Esophagus muscularis mucosa (tissue), 4 donors: Measurements from ENCODE around the gene SAXO1. TPM values are rescaled to one million over a fixed set of nuclear protein-coding genes. Genes with fewer than 3 reads are reported as not detected.

Experiments
- DNase-seq: peaks from one replicate; pipeline ENCODE4 v3.0.0-alpha.2; 2017; ENCODE audit errors: extremely low spot score
- H3K27ac ChIP-seq, 4 donors: fragments of 200-600 bp; sonication (generic); replicated peaks in 1 of 4; 1 replicate in 3 of 4; 2 replicates in 1 of 4; pipeline ENCODE4 v1.5.1; 2016 to 2019; ENCODE audit warnings: mild to moderate bottlenecking in 1 of 4
- H3K27me3 ChIP-seq, 4 donors: fragments of 200-600 bp; sonication (generic); one replicate each; pipeline versions ENCODE4 v1.5.1 to v1.6.0; 2016 to 2019
- H3K36me3 ChIP-seq, 4 donors: fragments of 200-600 bp; sonication (generic); one replicate each; pipeline ENCODE4 v1.5.1; 2016 to 2019
- H3K4me1 ChIP-seq, 4 donors: fragments of 200-600 bp; sonication (generic); one replicate each; pipeline ENCODE4 v1.5.1; 2016 to 2019
- H3K4me3 ChIP-seq, 4 donors: fragments of 200-600 bp; sonication (generic); 1 replicate in 2 of 4; 2 replicates in 2 of 4; pipeline ENCODE4 v1.5.1; 2016 to 2019; ENCODE audit warnings: mild to moderate bottlenecking in 4 of 4, moderate library complexity in 1 of 4
- H3K9me3 ChIP-seq, 4 donors: fragments of 200-600 bp; sonication (generic); 1 replicate in 3 of 4; 2 replicates in 1 of 4; pipeline ENCODE4 v1.5.1; 2016 to 2019
- EP300 ChIP-seq: sonication (generic); formaldehyde crosslinking; IDR thresholded peaks from one replicate; pipeline ENCODE4 v1.6.1; 2017; ENCODE audit warnings: antibody characterized with exemption
- POLR2A ChIP-seq: fragments of 450-650 bp; IDR thresholded peaks from one replicate; pipeline ENCODE4 v1.6.1; 2017; ENCODE audit warnings: antibody characterized with exemption, moderate library complexity, mild to moderate bottlenecking, low read depth
- POLR2AphosphoS5 ChIP-seq, 2 donors: sonication (generic); formaldehyde crosslinking; IDR thresholded peaks; one replicate each; pipeline ENCODE4 v1.6.1; 2017; ENCODE audit warnings: antibody characterized with exemption in 2 of 2
- WGBS: methylation state at CpG from one replicate; pipeline ENCODE4 v1.1.5; 2018; 5-methylcytosine and 5-hydroxymethylcytosine counted together
- intact Hi-C: fragments of 100-400 bp; cut with DNase I; formaldehyde crosslinking; loops from one replicate; pipeline ENCODE4 v1.15.1; 2023
- total RNA-seq, 4 donors: library from RNA; depleted of rRNA; stranded (reverse); fragments of >200 nt; gene quantifications; one replicate each; pipeline versions ENCODE4 v1.1.0 to v1.2.1, GENCODE V29; 2016
- TF ChIP-seq, protein P1 (sequence below), 3 experiments: fragments of 200-600 bp in 2 of 3; fragments of 450-650 bp in 1 of 3; sonication (generic) in 2 of 3; IDR thresholded peaks; one replicate each; pipeline ENCODE4 v1.5.1; 2017 to 2019; ENCODE audit warnings: antibody characterized with exemption in 3 of 3, mild to moderate bottlenecking in 2 of 3, moderate library complexity in 1 of 3

The SAXO1 gene
- total RNA-seq, 4 donors from 2014 or later: 0.11 to 0.17 TPM; not detected in 2

DNA sequence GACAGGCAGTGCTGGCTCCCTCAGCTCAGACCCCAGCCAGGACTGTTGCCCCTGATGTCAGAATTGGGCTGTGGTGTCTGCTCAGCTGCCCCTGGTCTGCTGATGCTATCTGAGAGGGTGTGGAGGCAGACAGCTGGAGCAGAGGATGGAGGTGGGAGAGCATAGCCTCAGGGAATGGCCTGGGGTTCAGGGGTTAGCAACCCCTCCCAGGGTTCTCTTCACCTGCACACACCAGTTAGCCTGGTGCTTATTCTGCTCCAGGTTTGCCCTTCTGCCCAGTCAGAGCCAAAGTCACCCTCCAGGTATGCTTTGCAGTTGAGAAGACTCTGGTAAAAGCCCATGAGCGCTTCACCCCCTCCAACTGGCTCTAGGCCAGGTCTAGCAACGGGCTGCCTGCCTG, 109.8 kb downstream of the SAXO1 start:
- H3K4me1 ChIP-seq: peaks cover 14 to 35% (median 31%) of the 10 kb centered on the region in 4 donors
- no peak overlapping the region for H3K4me3 ChIP-seq
- H3K27ac ChIP-seq: no peak overlapping the region
- intact Hi-C loops: no loop called here
- no peaks in the 10 kb centered on the region for H3K36me3 ChIP-seq
- no peaks in the 10 kb centered on the region for H3K9me3 ChIP-seq
- peak; percentile 57 for DNase-seq
- H3K27me3 ChIP-seq: no peaks in the 10 kb centered on the region
- TF ChIP-seq POLR2AphosphoS5 (IDR thresholded peaks at IDR 0.05) (no peak), EP300 (no peak), POLR2A (no peak)
- TF ChIP-seq, protein P1, sequence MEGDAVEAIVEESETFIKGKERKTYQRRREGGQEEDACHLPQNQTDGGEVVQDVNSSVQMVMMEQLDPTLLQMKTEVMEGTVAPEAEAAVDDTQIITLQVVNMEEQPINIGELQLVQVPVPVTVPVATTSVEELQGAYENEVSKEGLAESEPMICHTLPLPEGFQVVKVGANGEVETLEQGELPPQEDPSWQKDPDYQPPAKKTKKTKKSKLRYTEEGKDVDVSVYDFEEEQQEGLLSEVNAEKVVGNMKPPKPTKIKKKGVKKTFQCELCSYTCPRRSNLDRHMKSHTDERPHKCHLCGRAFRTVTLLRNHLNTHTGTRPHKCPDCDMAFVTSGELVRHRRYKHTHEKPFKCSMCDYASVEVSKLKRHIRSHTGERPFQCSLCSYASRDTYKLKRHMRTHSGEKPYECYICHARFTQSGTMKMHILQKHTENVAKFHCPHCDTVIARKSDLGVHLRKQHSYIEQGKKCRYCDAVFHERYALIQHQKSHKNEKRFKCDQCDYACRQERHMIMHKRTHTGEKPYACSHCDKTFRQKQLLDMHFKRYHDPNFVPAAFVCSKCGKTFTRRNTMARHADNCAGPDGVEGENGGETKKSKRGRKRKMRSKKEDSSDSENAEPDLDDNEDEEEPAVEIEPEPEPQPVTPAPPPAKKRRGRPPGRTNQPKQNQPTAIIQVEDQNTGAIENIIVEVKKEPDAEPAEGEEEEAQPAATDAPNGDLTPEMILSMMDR (IDR thresholded peaks at IDR 0.05): no peak
- WGBS: 43% methylated on average over 2 of the region's 2 CpGs

DNA sequence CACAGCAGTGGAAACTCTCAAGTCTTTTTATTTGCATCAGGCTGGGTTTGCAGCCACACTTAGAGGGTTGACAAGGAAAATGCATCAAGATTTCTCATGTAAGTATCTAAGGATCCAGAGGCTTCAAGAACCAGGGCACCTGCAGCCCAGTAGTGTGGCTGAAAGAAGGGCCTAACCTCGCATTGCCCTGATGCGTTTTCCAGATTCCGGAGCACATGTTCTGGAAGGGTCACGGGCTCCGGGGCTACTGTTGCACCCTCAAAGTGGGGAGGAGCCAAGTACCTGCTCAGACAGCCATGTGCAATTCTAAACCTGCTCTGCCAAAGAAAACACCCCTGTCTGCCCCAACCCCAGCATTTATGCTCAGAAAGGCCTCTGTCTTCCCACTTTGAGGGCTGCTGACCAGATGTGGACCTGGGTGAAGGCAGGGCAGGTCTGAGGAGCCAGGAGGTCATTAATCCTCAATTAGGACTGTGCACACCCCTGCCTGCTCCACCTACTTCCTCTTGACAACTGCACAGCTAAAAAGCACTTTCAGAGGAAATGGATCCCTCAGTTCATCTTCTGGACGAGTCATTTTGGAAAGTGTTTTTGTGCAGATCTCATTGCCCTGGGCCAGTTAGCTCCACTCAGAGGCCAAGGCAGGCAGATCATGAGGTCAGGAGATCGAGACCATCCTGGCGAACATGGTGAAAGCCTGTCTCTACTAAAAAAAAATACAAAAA, 110.7 kb downstream of the SAXO1 start:
- no peaks in the 10 kb centered on the region for H3K9me3 ChIP-seq
- TF ChIP-seq POLR2A (no peak), POLR2AphosphoS5 (IDR thresholded peaks at IDR 0.05) (no peak), EP300 (no peak)
- TF ChIP-seq, protein P1 (IDR thresholded peaks at IDR 0.05): no peak
- 83% methylated on average over 8 of the region's 8 CpGs for WGBS
- peak; percentile 90 for DNase-seq
- H3K4me1 ChIP-seq: peaks cover 14 to 35% (median 31%) of the 10 kb centered on the region in 4 donors
- peak overlapping the region in 2 of 4 donors; percentile 12 to 36 for H3K27ac ChIP-seq
- H3K4me3 ChIP-seq: no peak overlapping the region
- H3K27me3 ChIP-seq: no peaks in the 10 kb centered on the region
- intact Hi-C loops: no loop called here
- H3K36me3 ChIP-seq: no peaks in the 10 kb centered on the region

DNA sequence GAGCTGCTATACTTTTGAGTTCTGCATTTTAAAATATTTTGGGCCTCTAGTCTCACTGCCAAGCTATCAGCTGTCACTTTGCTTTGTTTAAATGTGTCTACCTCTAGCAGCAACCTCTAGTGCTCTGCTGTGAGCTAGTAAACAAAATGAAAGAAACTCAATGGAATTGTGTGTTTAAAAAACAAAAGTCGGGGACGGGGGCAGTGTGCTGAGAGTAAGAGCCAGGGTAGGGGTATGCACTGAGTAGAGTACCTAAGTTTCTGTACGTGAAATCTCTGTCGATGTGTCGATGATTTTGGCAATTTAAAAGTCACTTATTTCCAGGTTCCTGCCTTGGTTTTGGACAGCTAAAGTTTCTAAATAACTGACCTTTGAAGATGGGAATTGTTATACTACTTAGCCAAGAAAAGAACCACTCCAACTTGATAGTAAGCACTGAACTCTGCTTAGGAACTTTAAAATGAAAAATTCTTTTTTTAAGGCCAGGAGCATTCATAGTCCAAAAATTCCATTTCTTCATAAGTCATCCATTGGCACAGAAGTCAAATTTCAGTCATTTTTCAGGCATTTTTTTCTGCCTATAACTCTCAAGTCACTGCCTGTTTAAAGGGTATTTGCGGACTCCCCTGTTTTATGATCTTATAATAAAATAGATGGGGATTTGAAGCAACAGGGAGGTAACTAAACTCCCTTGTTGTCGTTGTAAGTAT, 111.5 kb downstream of the SAXO1 start:
- intact Hi-C loops: no loop called here
- peak; percentile 68 for DNase-seq
- Histone ChIP-seq H3K9me3 (no peaks in the 10 kb centered on the region), H3K36me3 (no peaks in the 10 kb centered on the region), H3K27me3 (no peaks in the 10 kb centered on the region), H3K4me1 (peaks cover 14 to 35% (median 31%) of the 10 kb centered on the region in 4 donors), H3K27ac (peak overlapping the region in 3 of 4 donors; percentile 12 to 57 (median 36)), H3K4me3 (no peak overlapping the region)
- WGBS: 57% methylated on average over 7 of the region's 7 CpGs
- TF ChIP-seq EP300 (no peak), POLR2AphosphoS5 (IDR thresholded peaks at IDR 0.05) (no peak), POLR2A (no peak)
- TF ChIP-seq, protein P1 (IDR thresholded peaks at IDR 0.05): no peak

DNA sequence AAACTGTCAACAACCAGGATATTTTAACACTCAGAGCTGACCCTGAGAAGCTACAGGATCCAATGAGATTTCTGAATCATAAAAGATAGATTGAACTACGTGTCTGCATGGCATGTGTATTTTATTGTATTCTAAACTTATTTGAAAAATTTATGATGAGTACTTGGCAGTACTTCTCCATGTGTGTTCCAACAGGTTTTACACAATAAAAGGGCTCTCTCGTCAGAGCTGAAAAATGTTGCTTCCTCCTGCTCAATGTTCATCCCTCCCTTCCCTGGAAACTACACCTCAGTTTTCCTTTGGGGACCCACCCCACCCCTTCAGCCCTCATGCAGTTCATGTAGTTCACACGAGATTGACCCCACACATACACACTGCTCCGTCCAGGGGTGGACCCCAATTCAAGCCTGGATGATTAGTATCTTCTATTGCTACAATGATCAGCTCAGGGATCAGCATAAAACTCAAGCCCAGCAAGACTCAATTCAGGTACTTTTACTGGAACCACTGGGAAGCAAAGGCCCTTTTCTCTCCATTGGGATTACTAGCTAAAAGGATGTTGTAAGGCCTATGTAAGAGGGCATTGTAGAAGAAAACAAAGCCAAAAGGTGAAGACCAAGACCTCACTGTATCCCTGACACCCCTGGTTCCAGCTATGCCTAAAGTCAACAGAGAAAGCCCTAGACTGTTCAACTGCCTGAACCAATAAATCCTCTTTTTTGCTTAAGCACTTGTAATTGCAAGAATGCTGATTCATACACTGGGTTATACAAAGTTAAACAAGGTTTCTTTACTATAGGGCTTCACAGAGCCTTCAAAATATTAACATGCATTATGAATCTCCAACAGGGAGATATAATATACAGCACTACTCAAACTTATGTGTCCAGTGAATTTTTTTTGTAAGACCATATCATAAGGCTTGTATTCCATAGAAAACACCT, 112.6 kb downstream of the SAXO1 start:
- peak; percentile 87 for DNase-seq
- Histone ChIP-seq H3K27me3 (no peaks in the 10 kb centered on the region), H3K27ac (peak overlapping the region in 1 of 4 donors; percentile 9), H3K4me3 (no peak overlapping the region), H3K36me3 (no peaks in the 10 kb centered on the region), H3K9me3 (no peaks in the 10 kb centered on the region), H3K4me1 (peaks cover 14 to 35% (median 31%) of the 10 kb centered on the region in 4 donors)
- WGBS: 61% methylated on average over 4 of the region's 4 CpGs
- intact Hi-C loops: no loop called here
- TF ChIP-seq, protein P1 (IDR thresholded peaks at IDR 0.05): no peak
- no peak for TF ChIP-seq POLR2AphosphoS5 (IDR thresholded peaks at IDR 0.05)
